Caco-2 (cell line): ENCODE data around the gene SLC39A11. TPM values are rescaled to one million over a fixed set of nuclear protein-coding genes. Genes with fewer than 3 reads are reported as not detected.
"Not testable (repeated sequence)": the region's sequence is repeated elsewhere in the genome, so short reads cannot be mapped to it uniquely, and the experiment has no call there.

Source experiments
- BruUV-seq: library from RNA; stranded (reverse); fragments of 400-500 nt; replicated peaks from 2 replicates; lab custom pipeline; 2021; lab: Mats Ljungman, UMichigan
- CTCF ChIA-PET: fragments of 300-600 bp; sonication (Branson Sonifier 250); formaldehyde crosslinking; loops from one replicate; lab custom pipeline; 2022; ENCODE audit warnings: antibody characterized with exemption; lab: Charles Lee
- POLR2A ChIA-PET: fragments of 300-600 bp; sonication (Branson Sonifier 250); formaldehyde crosslinking; loops from one replicate; lab custom pipeline; 2022; ENCODE audit warnings: antibody characterized with exemption; lab: Charles Lee
- DNase-seq, 2 experiments: peaks; one replicate each; pipeline versions ENCODE4 v3.0.0 to v3.0.0-alpha.2; 2020 to 2022
- H3K27me3 ChIP-seq: replicated peaks from 2 replicates; pipeline ENCODE4 v1.6.0; 2011; ENCODE audit warnings: low read length; ENCODE audit not compliant: control insufficient read depth, insufficient read depth
- H3K36me3 ChIP-seq: 2 replicates; pipeline ENCODE4 v1.5.1; 2011; ENCODE audit warnings: low read length; ENCODE audit not compliant: control insufficient read depth, insufficient read depth
- H3K4me1 ChIP-seq: fragments of 250-450 bp; sonication (Bioruptor Pico); 2 replicates; pipeline ENCODE4 v1.5.1; 2020; ENCODE audit warnings: mild to moderate bottlenecking
- H3K4me3 ChIP-seq: 2 replicates; pipeline ENCODE4 v1.5.1; 2011; ENCODE audit warnings: low read depth, mild to moderate bottlenecking, control low read depth, low read length
- H3K9me3 ChIP-seq: fragments of 250-450 bp; sonication (Bioruptor Pico); 2 replicates; pipeline ENCODE4 v1.5.1; 2020; ENCODE audit warnings: mild to moderate bottlenecking, moderate library complexity
- H3K27ac Mint-ChIP-seq: one replicate; pipeline ENCODE4 v1.8.0; 2022; ENCODE audit warnings: mixed read lengths; ENCODE audit not compliant: unreplicated experiment
- H3K27me3 Mint-ChIP-seq: one replicate; pipeline ENCODE4 v1.8.0; 2022; ENCODE audit warnings: mixed read lengths; ENCODE audit not compliant: insufficient read depth, unreplicated experiment
- H3K36me3 Mint-ChIP-seq: one replicate; pipeline ENCODE4 v1.8.0; 2022; ENCODE audit warnings: mild to moderate bottlenecking, mixed read lengths; ENCODE audit not compliant: insufficient read depth, unreplicated experiment
- H3K4me1 Mint-ChIP-seq: one replicate; pipeline ENCODE4 v1.8.0; 2022; ENCODE audit warnings: low read depth, mixed read lengths; ENCODE audit not compliant: unreplicated experiment
- H3K4me3 Mint-ChIP-seq: one replicate; pipeline ENCODE4 v1.8.0; 2022; ENCODE audit warnings: mild to moderate bottlenecking, moderate library complexity, mixed read lengths; ENCODE audit not compliant: unreplicated experiment
- H3K9me3 Mint-ChIP-seq: one replicate; pipeline ENCODE4 v1.8.0; 2022; ENCODE audit warnings: mixed read lengths; ENCODE audit not compliant: unreplicated experiment
- CTCF ChIP-seq, 2 experiments: fragments of 200-600 bp in 1 of 2; IDR thresholded peaks; 1 replicate in 1 of 2; 2 replicates in 1 of 2; pipeline versions ENCODE4 v1.5.1 to v1.8.0; 2011 to 2022; ENCODE audit warnings: antibody characterized with exemption in 1 of 2, control low read depth in 1 of 2, inconsistent platforms in 1 of 2, low read depth in 1 of 2, low read length in 1 of 2, mild to moderate bottlenecking in 1 of 2, moderate library complexity in 1 of 2; ENCODE audit not compliant: insufficient read depth in 1 of 2, severe bottlenecking in 1 of 2, unreplicated experiment in 1 of 2
- intact Hi-C: fragments of 100-400 bp; cut with micrococcal nuclease; formaldehyde crosslinking; loops from one replicate; pipeline ENCODE4 v1.10.0; 2022; ENCODE audit not compliant: unreplicated experiment
- total RNA-seq: library from RNA; stranded (reverse); gene quantifications from 2 replicates; pipeline ENCODE4 v1.2.3, GENCODE V29; 2022

The SLC39A11 gene
- total RNA-seq, 1 experiment from 2014 or later, result 26.4 TPM

GRCh38 chr17:73135766-73136165 lies 43.3 kb upstream of the SLC39A11 start:
- Histone ChIP-seq H3K9me3 (no peaks in the 10 kb centered on the region), H3K4me1 (no peaks in the 10 kb centered on the region), H3K27me3 (no peaks in the 10 kb centered on the region), H3K4me3 (no peak overlapping the region), H3K36me3 (no peaks in the 10 kb centered on the region)
- H3K36me3 Mint-ChIP-seq, result no peaks in the 10 kb centered on the region
- H3K4me1 Mint-ChIP-seq, result no peaks in the 10 kb centered on the region
- H3K9me3 Mint-ChIP-seq, result no peaks in the 10 kb centered on the region
- BruUV-seq, result no TSS peak
- no peak for TF ChIP-seq CTCF (IDR thresholded peaks at IDR 0.05; ENCODE audit: insufficient read depth in 1 of 2, low read depth in 1 of 2, low read length in 1 of 2, severe bottlenecking in 1 of 2, unreplicated experiment in 1 of 2)
- POLR2A ChIA-PET, result no interaction called here
- H3K27ac Mint-ChIP-seq, result no peak overlapping the region
- peaks cover 2% of the 10 kb centered on the region for H3K27me3 Mint-ChIP-seq
- CTCF ChIA-PET, result no interaction called here
- H3K4me3 Mint-ChIP-seq, result no peak overlapping the region
- no peak for DNase-seq
- intact Hi-C loops, result no loop called here

- CTCF ChIA-PET, result interaction anchor here (1.4 kb wide), 1 partner anchor 22 kb away, joined by 3 read pairs; no protein-coding TSS in a partner anchor
These were observed 41.6 kb upstream of the SLC39A11 start for GRCh38 chr17:73133911-73134649.

GRCh38 chr17:73132085-73132492 lies 39.6 kb upstream of the SLC39A11 start:
- no peaks in the 10 kb centered on the region for H3K9me3 ChIP-seq
- H3K4me1 ChIP-seq, result no peaks in the 10 kb centered on the region
- Mint-ChIP-seq H3K4me3 (no peak overlapping the region), H3K4me1 (no peaks in the 10 kb centered on the region), H3K27me3 (no peaks in the 10 kb centered on the region), H3K36me3 (no peaks in the 10 kb centered on the region), H3K9me3 (no peaks in the 10 kb centered on the region), H3K27ac (no peak overlapping the region)
- DNase-seq, result no peak
- no peaks in the 10 kb centered on the region for H3K36me3 ChIP-seq
- ChIA-PET POLR2A (no interaction called here), CTCF (no interaction called here)
- H3K4me3 ChIP-seq, result no peak overlapping the region
- H3K27me3 ChIP-seq, result no peaks in the 10 kb centered on the region; the same call in 1 of the 2 replicates
- no TSS peak for BruUV-seq
- intact Hi-C loops, result no loop called here
- no peak for TF ChIP-seq CTCF (IDR thresholded peaks at IDR 0.05; ENCODE audit: insufficient read depth in 1 of 2, low read depth in 1 of 2, low read length in 1 of 2, severe bottlenecking in 1 of 2, unreplicated experiment in 1 of 2)

More at GRCh38 chr17:73133911-73134649, 41.6 kb upstream of the SLC39A11 start:
- H3K27me3 Mint-ChIP-seq, result peaks cover 2% of the 10 kb centered on the region
- Histone ChIP-seq H3K36me3 (no peaks in the 10 kb centered on the region), H3K4me1 (no peaks in the 10 kb centered on the region), H3K4me3 (no peak overlapping the region), H3K27me3 (no peaks in the 10 kb centered on the region), H3K9me3 (no peaks in the 10 kb centered on the region)
- H3K27ac Mint-ChIP-seq, result no peak overlapping the region
- no peak for TF ChIP-seq CTCF (IDR thresholded peaks at IDR 0.05; ENCODE audit: insufficient read depth in 1 of 2, low read depth in 1 of 2, low read length in 1 of 2, severe bottlenecking in 1 of 2, unreplicated experiment in 1 of 2)
- no peak for DNase-seq
- no peaks in the 10 kb centered on the region for H3K4me1 Mint-ChIP-seq
- POLR2A ChIA-PET, result no interaction called here
- no peak overlapping the region for H3K4me3 Mint-ChIP-seq
- no peaks in the 10 kb centered on the region for H3K9me3 Mint-ChIP-seq
- H3K36me3 Mint-ChIP-seq, result no peaks in the 10 kb centered on the region
- intact Hi-C loops, result no loop called here
- no TSS peak for BruUV-seq

GRCh38 chr17:73131439-73131838 lies 39.0 kb upstream of the SLC39A11 start:
- H3K9me3 ChIP-seq, H3K9me3 Mint-ChIP-seq, H3K27ac Mint-ChIP-seq, H3K4me3 ChIP-seq, POLR2A ChIA-PET, H3K4me1 ChIP-seq, intact Hi-C loops, H3K27me3 ChIP-seq, H3K36me3 ChIP-seq, DNase-seq, H3K27me3 Mint-ChIP-seq, H3K36me3 Mint-ChIP-seq, BruUV-seq, H3K4me1 Mint-ChIP-seq, CTCF ChIA-PET, H3K4me3 Mint-ChIP-seq: not testable (repeated sequence)
